OCI-LY3 (cell line): ENCODE data around the gene RREB1.

Experiments
- EZH2phosphoT487 ChIP-seq: fragments of 200-600 bp; shearing (Covaris generic); IDR thresholded peaks from 2 replicates; pipeline ENCODE4 v1.6.1; 2018; ENCODE audit warnings: antibody characterized with exemption, mixed run types, low read depth
- TF ChIP-seq, protein P1 (sequence below): fragments of 200-600, 300-600 bp; sonication (generic); IDR thresholded peaks from 2 replicates; pipeline ENCODE4 v1.5.1; 2014; ENCODE audit warnings: antibody characterized with exemption, low read length, low read depth

DNA sequence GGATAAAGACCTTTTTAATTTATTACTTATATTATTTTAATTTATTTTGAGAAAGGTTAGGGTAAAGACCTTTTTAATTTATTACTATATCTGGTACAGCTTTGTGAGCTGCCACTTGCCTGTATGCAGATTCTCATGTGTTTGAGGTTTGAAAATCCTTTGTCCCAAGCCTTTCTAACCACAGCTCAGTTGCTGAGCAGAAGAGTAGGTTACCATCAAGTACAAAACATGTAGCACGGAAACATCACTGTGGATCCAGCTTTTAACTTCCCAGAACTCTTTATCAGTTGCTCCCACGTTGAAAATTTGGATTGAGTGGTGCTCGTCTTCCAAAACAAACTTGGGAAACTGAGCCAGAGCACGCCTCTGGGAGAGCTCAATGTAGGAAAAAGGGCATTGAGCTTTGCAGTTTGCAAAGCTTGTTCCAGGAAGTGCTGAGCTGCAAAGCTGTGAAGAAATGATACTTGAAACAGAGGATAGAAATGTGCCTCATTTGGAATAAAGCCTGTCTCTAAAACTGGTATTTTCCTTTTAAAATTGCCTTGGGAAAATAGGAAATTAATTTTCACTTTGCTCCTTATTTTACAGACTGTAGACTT lies 89.0 kb downstream of the RREB1 start:
- TF ChIP-seq, protein P1, sequence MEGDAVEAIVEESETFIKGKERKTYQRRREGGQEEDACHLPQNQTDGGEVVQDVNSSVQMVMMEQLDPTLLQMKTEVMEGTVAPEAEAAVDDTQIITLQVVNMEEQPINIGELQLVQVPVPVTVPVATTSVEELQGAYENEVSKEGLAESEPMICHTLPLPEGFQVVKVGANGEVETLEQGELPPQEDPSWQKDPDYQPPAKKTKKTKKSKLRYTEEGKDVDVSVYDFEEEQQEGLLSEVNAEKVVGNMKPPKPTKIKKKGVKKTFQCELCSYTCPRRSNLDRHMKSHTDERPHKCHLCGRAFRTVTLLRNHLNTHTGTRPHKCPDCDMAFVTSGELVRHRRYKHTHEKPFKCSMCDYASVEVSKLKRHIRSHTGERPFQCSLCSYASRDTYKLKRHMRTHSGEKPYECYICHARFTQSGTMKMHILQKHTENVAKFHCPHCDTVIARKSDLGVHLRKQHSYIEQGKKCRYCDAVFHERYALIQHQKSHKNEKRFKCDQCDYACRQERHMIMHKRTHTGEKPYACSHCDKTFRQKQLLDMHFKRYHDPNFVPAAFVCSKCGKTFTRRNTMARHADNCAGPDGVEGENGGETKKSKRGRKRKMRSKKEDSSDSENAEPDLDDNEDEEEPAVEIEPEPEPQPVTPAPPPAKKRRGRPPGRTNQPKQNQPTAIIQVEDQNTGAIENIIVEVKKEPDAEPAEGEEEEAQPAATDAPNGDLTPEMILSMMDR: no peak
- TF ChIP-seq EZH2phosphoT487: no peak
